ENCODE measurements around the gene FOXP1.

DNA sequence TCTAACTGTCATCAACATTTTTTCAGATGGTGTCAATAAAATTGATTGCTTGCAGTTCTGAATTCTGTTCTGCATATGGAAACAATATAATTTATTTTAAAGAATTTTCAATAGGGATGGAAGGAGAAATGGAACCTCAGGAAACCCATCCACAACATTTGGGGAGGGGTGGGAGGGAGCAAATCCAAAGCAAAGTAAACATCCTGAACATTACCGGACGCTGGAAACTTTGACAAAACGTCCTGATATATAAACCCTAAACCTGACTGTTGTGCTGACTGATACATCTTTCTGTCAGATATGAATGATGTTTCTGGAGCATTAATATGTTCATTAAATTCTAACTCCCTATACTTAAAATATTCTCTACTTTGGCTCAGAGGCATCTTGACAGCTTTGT, 479.0 kb downstream of the FOXP1 start:
- TF ChIP-seq RXRA (IDR thresholded peaks at IDR 0.05) (no peak), RAD21 (IDR thresholded peaks at IDR 0.05) (no peak), JUND (IDR thresholded peaks at IDR 0.05) (no peak)
- TF ChIP-seq, protein P1, sequence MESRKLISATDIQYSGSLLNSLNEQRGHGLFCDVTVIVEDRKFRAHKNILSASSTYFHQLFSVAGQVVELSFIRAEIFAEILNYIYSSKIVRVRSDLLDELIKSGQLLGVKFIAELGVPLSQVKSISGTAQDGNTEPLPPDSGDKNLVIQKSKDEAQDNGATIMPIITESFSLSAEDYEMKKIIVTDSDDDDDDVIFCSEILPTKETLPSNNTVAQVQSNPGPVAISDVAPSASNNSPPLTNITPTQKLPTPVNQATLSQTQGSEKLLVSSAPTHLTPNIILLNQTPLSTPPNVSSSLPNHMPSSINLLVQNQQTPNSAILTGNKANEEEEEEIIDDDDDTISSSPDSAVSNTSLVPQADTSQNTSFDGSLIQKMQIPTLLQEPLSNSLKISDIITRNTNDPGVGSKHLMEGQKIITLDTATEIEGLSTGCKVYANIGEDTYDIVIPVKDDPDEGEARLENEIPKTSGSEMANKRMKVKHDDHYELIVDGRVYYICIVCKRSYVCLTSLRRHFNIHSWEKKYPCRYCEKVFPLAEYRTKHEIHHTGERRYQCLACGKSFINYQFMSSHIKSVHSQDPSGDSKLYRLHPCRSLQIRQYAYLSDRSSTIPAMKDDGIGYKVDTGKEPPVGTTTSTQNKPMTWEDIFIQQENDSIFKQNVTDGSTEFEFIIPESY (IDR thresholded peaks at IDR 0.05) = no peak
- TF ChIP-seq, protein P2, sequence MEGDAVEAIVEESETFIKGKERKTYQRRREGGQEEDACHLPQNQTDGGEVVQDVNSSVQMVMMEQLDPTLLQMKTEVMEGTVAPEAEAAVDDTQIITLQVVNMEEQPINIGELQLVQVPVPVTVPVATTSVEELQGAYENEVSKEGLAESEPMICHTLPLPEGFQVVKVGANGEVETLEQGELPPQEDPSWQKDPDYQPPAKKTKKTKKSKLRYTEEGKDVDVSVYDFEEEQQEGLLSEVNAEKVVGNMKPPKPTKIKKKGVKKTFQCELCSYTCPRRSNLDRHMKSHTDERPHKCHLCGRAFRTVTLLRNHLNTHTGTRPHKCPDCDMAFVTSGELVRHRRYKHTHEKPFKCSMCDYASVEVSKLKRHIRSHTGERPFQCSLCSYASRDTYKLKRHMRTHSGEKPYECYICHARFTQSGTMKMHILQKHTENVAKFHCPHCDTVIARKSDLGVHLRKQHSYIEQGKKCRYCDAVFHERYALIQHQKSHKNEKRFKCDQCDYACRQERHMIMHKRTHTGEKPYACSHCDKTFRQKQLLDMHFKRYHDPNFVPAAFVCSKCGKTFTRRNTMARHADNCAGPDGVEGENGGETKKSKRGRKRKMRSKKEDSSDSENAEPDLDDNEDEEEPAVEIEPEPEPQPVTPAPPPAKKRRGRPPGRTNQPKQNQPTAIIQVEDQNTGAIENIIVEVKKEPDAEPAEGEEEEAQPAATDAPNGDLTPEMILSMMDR (IDR thresholded peaks at IDR 0.05; ENCODE audit: low read depth, low read length, missing input control) = no peak
- TF ChIP-seq, protein P3, sequence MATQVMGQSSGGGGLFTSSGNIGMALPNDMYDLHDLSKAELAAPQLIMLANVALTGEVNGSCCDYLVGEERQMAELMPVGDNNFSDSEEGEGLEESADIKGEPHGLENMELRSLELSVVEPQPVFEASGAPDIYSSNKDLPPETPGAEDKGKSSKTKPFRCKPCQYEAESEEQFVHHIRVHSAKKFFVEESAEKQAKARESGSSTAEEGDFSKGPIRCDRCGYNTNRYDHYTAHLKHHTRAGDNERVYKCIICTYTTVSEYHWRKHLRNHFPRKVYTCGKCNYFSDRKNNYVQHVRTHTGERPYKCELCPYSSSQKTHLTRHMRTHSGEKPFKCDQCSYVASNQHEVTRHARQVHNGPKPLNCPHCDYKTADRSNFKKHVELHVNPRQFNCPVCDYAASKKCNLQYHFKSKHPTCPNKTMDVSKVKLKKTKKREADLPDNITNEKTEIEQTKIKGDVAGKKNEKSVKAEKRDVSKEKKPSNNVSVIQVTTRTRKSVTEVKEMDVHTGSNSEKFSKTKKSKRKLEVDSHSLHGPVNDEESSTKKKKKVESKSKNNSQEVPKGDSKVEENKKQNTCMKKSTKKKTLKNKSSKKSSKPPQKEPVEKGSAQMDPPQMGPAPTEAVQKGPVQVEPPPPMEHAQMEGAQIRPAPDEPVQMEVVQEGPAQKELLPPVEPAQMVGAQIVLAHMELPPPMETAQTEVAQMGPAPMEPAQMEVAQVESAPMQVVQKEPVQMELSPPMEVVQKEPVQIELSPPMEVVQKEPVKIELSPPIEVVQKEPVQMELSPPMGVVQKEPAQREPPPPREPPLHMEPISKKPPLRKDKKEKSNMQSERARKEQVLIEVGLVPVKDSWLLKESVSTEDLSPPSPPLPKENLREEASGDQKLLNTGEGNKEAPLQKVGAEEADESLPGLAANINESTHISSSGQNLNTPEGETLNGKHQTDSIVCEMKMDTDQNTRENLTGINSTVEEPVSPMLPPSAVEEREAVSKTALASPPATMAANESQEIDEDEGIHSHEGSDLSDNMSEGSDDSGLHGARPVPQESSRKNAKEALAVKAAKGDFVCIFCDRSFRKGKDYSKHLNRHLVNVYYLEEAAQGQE (IDR thresholded peaks at IDR 0.05) = no peak
